ENCODE data around the gene TENM3.

The TENM3 gene

GRCh38 chr4:182208526-182209050, 34.6 kb upstream of the TENM3 start:
- Histone ChIP-seq H3K36me3 (ENCODE audit: control insufficient read depth in 1 of 2, insufficient read depth in 2 of 2, low read length in 2 of 2) (no peaks in the 10 kb centered on the region), H3K4me3 (ENCODE audit: low read depth in 1 of 2, low read length in 2 of 2) (no peak overlapping the region), H3K27me3 (ENCODE audit: control insufficient read depth in 1 of 2, insufficient read depth in 2 of 2, low read length in 2 of 2) (no peaks in the 10 kb centered on the region), H3K27ac (ENCODE audit: low read depth, low read length) (no peak overlapping the region), H3K9ac (ENCODE audit: low read depth in 1 of 2, low read length in 2 of 2) (no peak overlapping the region), H3K9me3 (ENCODE audit: control insufficient read depth in 1 of 2, low read length in 2 of 2) (no peaks in the 10 kb centered on the region), H3K4me1 (ENCODE audit: control insufficient read depth in 1 of 2, insufficient read depth in 2 of 2, low read length in 2 of 2) (peaks cover 13 to 14% of the 10 kb centered on the region in 2 donors)

- Histone ChIP-seq H3K36me3 (ENCODE audit: control insufficient read depth in 1 of 2, insufficient read depth in 2 of 2, low read length in 2 of 2) (no peaks in the 10 kb centered on the region), H3K9me3 (ENCODE audit: control insufficient read depth in 1 of 2, low read length in 2 of 2) (no peaks in the 10 kb centered on the region), H3K27me3 (ENCODE audit: control insufficient read depth in 1 of 2, insufficient read depth in 2 of 2, low read length in 2 of 2) (no peaks in the 10 kb centered on the region), H3K4me1 (ENCODE audit: control insufficient read depth in 1 of 2, insufficient read depth in 2 of 2, low read length in 2 of 2) (peaks cover 6 to 9% of the 10 kb centered on the region in 2 donors), H3K4me3 (ENCODE audit: low read depth in 1 of 2, low read length in 2 of 2) (peak overlapping the region; percentile 13 to 43), H3K9ac (ENCODE audit: low read depth in 1 of 2, low read length in 2 of 2) (no peak overlapping the region), H3K27ac (ENCODE audit: low read depth, low read length) (no peak overlapping the region)
Measured at GRCh38 chr4:182212211-182212761, 30.9 kb upstream of the TENM3 start.

DNA sequence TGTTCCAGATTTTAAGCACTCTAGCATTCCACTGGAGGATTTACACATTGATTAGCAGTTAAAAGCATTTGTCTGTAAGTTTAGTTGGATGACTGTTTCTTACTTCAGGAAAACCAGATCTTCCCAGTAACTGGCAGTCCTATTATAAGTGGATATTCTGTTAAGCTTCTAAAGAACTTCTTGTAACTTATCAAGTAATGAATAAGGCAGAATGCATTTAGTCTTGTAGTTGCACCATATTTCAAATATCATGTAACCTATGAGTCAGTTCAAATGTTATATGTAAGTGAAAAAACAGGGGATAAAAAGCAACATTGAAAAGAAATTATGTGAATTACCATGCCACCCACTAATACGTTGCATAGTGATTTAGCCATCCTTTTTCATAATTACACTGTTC, 30.2 kb upstream of the TENM3 start:
- Histone ChIP-seq H3K27ac (ENCODE audit: low read depth, low read length) (no peak overlapping the region), H3K9me3 (ENCODE audit: control insufficient read depth in 1 of 2, low read length in 2 of 2) (no peaks in the 10 kb centered on the region), H3K36me3 (ENCODE audit: control insufficient read depth in 1 of 2, insufficient read depth in 2 of 2, low read length in 2 of 2) (no peaks in the 10 kb centered on the region), H3K27me3 (ENCODE audit: control insufficient read depth in 1 of 2, insufficient read depth in 2 of 2, low read length in 2 of 2) (no peaks in the 10 kb centered on the region), H3K4me3 (ENCODE audit: low read depth in 1 of 2, low read length in 2 of 2) (peak overlapping the region in 1 of 2 donors; percentile 17), H3K4me1 (ENCODE audit: control insufficient read depth in 1 of 2, insufficient read depth in 2 of 2, low read length in 2 of 2) (peaks cover 0 to 6% of the 10 kb centered on the region in 2 donors), H3K9ac (ENCODE audit: low read depth in 1 of 2, low read length in 2 of 2) (no peak overlapping the region)

DNA sequence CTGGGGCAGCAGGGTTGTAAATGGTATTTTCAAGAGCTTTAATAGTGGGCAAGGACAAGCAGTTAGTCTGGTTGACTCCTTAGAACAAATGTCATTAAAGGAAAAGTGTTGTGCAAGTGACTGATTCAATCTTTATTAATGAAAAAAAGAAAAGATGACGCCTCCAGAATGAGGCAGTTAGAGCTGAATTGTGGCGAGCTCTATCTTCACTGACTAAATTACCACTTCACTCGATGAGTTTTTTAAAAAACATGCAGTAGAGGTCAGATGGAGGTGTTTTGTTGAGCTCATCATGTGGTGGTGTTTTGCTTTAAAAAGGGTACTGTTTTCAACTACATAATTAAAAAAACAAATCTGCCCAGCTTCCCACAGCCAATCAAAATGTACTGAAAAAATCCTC, 28.1 kb upstream of the TENM3 start:
- no peak overlapping the region for H3K27ac ChIP-seq (ENCODE audit: low read depth, low read length)
- H3K36me3 ChIP-seq (ENCODE audit: control insufficient read depth in 1 of 2, insufficient read depth in 2 of 2, low read length in 2 of 2): no peaks in the 10 kb centered on the region
- H3K27me3 ChIP-seq (ENCODE audit: control insufficient read depth in 1 of 2, insufficient read depth in 2 of 2, low read length in 2 of 2): no peaks in the 10 kb centered on the region
- H3K9me3 ChIP-seq (ENCODE audit: control insufficient read depth in 1 of 2, low read length in 2 of 2): no peaks in the 10 kb centered on the region
- no peak overlapping the region for H3K9ac ChIP-seq (ENCODE audit: low read depth in 1 of 2, low read length in 2 of 2)
- H3K4me1 ChIP-seq (ENCODE audit: control insufficient read depth in 1 of 2, insufficient read depth in 2 of 2, low read length in 2 of 2): no peaks in the 10 kb centered on the region
- no peak overlapping the region for H3K4me3 ChIP-seq (ENCODE audit: low read depth in 1 of 2, low read length in 2 of 2)

DNA sequence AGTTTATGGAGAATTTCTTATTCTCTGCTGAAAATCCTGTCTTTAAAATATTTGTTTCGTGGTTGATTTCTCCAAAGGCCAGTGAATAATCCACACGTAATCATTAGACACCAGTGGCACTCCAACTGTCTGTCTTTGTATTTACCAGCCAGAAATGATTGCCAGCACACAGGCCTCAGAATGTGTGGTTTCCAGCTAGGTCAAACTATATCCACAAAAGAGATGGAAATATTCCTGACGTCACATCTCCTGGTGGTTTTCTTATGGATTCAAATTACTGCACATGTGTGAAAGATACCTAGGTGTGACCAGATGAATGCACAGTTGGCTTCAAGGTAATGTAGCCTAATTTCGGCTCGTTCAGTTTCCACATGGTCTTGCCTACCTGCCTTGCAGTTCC, 27.2 kb upstream of the TENM3 start:
- no peaks in the 10 kb centered on the region for H3K36me3 ChIP-seq (ENCODE audit: control insufficient read depth in 1 of 2, insufficient read depth in 2 of 2, low read length in 2 of 2)
- H3K4me1 ChIP-seq (ENCODE audit: control insufficient read depth in 1 of 2, insufficient read depth in 2 of 2, low read length in 2 of 2): no peaks in the 10 kb centered on the region
- H3K27me3 ChIP-seq (ENCODE audit: control insufficient read depth in 1 of 2, insufficient read depth in 2 of 2, low read length in 2 of 2): no peaks in the 10 kb centered on the region
- no peak overlapping the region for H3K4me3 ChIP-seq (ENCODE audit: low read depth in 1 of 2, low read length in 2 of 2)
- no peak overlapping the region for H3K9ac ChIP-seq (ENCODE audit: low read depth in 1 of 2, low read length in 2 of 2)
- H3K9me3 ChIP-seq (ENCODE audit: control insufficient read depth in 1 of 2, low read length in 2 of 2): no peaks in the 10 kb centered on the region
- H3K27ac ChIP-seq (ENCODE audit: low read depth, low read length): no peak overlapping the region

DNA sequence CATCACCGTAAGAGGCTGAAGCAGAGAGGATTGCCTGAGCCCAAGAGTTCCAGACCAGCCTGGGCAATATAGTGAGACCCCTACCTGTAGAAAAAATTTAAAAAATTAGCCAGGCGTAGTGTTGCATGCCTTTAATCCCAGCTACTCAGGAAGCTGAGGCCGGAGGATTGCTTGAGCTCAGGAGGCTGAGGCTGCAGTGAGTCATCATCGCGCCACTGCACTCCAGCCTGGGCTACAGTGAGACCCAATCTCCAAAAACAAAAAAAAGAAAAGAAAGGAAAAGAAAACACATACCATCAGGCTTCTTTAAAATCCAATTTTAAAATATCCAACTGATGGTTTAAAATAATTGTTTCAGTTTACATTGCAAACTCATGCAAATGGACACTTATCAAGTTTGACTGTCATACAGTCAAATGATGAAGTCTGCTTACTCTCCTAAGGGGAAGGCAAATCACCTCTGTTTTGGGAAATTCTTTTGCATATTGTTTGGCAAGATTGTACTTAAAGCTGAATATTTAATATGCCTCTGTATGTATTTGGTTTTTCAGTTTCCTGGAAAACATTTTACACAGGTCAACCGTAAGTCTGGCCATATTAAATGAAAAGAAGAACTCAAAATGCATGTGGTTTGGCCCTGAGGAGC, 23.7 kb upstream of the TENM3 start:
- Histone ChIP-seq H3K36me3 (ENCODE audit: control insufficient read depth in 1 of 2, insufficient read depth in 2 of 2, low read length in 2 of 2) (no peaks in the 10 kb centered on the region), H3K4me3 (ENCODE audit: low read depth in 1 of 2, low read length in 2 of 2) (no peak overlapping the region), H3K9ac (ENCODE audit: low read depth in 1 of 2, low read length in 2 of 2) (no peak overlapping the region)

DNA sequence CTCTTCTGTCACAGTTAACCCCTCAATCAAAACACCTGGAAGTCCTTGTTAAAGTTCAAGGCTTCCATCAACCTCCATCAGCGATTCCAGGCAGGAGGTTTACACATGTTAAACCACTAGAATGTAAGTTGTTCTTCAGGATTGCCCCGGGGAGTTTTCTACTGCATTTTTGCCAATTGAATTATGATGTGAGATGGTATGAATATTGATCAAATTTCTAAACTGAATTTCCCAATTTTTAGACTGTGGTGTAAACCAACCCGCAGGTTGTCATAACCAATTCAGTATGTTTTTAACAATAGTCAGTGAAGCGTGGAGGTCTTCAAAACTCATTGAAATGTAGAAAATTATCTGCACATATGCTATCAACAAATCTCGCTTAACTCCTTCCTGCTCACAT, 21.2 kb upstream of the TENM3 start:
- Histone ChIP-seq H3K36me3 (ENCODE audit: control insufficient read depth in 1 of 2, insufficient read depth in 2 of 2, low read length in 2 of 2) (no peaks in the 10 kb centered on the region), H3K27ac (ENCODE audit: low read depth, low read length) (no peak overlapping the region), H3K4me3 (ENCODE audit: low read depth in 1 of 2, low read length in 2 of 2) (no peak overlapping the region), H3K27me3 (ENCODE audit: control insufficient read depth in 1 of 2, insufficient read depth in 2 of 2, low read length in 2 of 2) (no peaks in the 10 kb centered on the region), H3K9me3 (ENCODE audit: control insufficient read depth in 1 of 2, low read length in 2 of 2) (no peaks in the 10 kb centered on the region), H3K4me1 (ENCODE audit: control insufficient read depth in 1 of 2, insufficient read depth in 2 of 2, low read length in 2 of 2) (no peaks in the 10 kb centered on the region), H3K9ac (ENCODE audit: low read depth in 1 of 2, low read length in 2 of 2) (no peak overlapping the region)

More for the DNA sequence above, 23.7 kb upstream of the TENM3 start:
- Histone ChIP-seq H3K27me3 (ENCODE audit: control insufficient read depth in 1 of 2, insufficient read depth in 2 of 2, low read length in 2 of 2) (no peaks in the 10 kb centered on the region), H3K9me3 (ENCODE audit: control insufficient read depth in 1 of 2, low read length in 2 of 2) (no peaks in the 10 kb centered on the region), H3K4me1 (ENCODE audit: control insufficient read depth in 1 of 2, insufficient read depth in 2 of 2, low read length in 2 of 2) (no peaks in the 10 kb centered on the region), H3K27ac (ENCODE audit: low read depth, low read length) (no peak overlapping the region)

GRCh38 chr4:182222766-182223165, 20.4 kb upstream of the TENM3 start:
- H3K9me3 ChIP-seq (ENCODE audit: control insufficient read depth in 1 of 2, low read length in 2 of 2): no peaks in the 10 kb centered on the region
- no peaks in the 10 kb centered on the region for H3K4me1 ChIP-seq (ENCODE audit: control insufficient read depth in 1 of 2, insufficient read depth in 2 of 2, low read length in 2 of 2)
- H3K9ac ChIP-seq (ENCODE audit: low read depth in 1 of 2, low read length in 2 of 2): no peak overlapping the region
- H3K36me3 ChIP-seq (ENCODE audit: control insufficient read depth in 1 of 2, insufficient read depth in 2 of 2, low read length in 2 of 2): no peaks in the 10 kb centered on the region
- no peak overlapping the region for H3K4me3 ChIP-seq (ENCODE audit: low read depth in 1 of 2, low read length in 2 of 2)
- H3K27ac ChIP-seq (ENCODE audit: low read depth, low read length): no peak overlapping the region
- H3K27me3 ChIP-seq (ENCODE audit: control insufficient read depth in 1 of 2, insufficient read depth in 2 of 2, low read length in 2 of 2): no peaks in the 10 kb centered on the region

GRCh38 chr4:182223708-182224107, 19.5 kb upstream of the TENM3 start:
- no peaks in the 10 kb centered on the region for H3K4me1 ChIP-seq (ENCODE audit: control insufficient read depth in 1 of 2, insufficient read depth in 2 of 2, low read length in 2 of 2)
- H3K36me3 ChIP-seq (ENCODE audit: control insufficient read depth in 1 of 2, insufficient read depth in 2 of 2, low read length in 2 of 2): no peaks in the 10 kb centered on the region
- H3K27ac ChIP-seq (ENCODE audit: low read depth, low read length): no peak overlapping the region
- no peaks in the 10 kb centered on the region for H3K27me3 ChIP-seq (ENCODE audit: control insufficient read depth in 1 of 2, insufficient read depth in 2 of 2, low read length in 2 of 2)
- H3K9ac ChIP-seq (ENCODE audit: low read depth in 1 of 2, low read length in 2 of 2): no peak overlapping the region
- H3K4me3 ChIP-seq (ENCODE audit: low read depth in 1 of 2, low read length in 2 of 2): no peak overlapping the region
- no peaks in the 10 kb centered on the region for H3K9me3 ChIP-seq (ENCODE audit: control insufficient read depth in 1 of 2, low read length in 2 of 2)

GRCh38 chr4:182224192-182224850, 18.9 kb upstream of the TENM3 start:
- H3K9me3 ChIP-seq (ENCODE audit: control insufficient read depth in 1 of 2, low read length in 2 of 2): no peaks in the 10 kb centered on the region
- H3K27ac ChIP-seq (ENCODE audit: low read depth, low read length): no peak overlapping the region
- H3K36me3 ChIP-seq (ENCODE audit: control insufficient read depth in 1 of 2, insufficient read depth in 2 of 2, low read length in 2 of 2): no peaks in the 10 kb centered on the region
- no peaks in the 10 kb centered on the region for H3K4me1 ChIP-seq (ENCODE audit: control insufficient read depth in 1 of 2, insufficient read depth in 2 of 2, low read length in 2 of 2)
- H3K9ac ChIP-seq (ENCODE audit: low read depth in 1 of 2, low read length in 2 of 2): no peak overlapping the region
- H3K4me3 ChIP-seq (ENCODE audit: low read depth in 1 of 2, low read length in 2 of 2): no peak overlapping the region
- H3K27me3 ChIP-seq (ENCODE audit: control insufficient read depth in 1 of 2, insufficient read depth in 2 of 2, low read length in 2 of 2): no peaks in the 10 kb centered on the region
